Measurements from ENCODE around the gene C2CD4B. TPM values are rescaled to one million over a fixed set of nuclear protein-coding genes. Genes with fewer than 3 reads are reported as not detected.

Gene C2CD4B
- total RNA-seq, 4 donors from 2014 or later = 1.8 to 9.9 (median 3.5) TPM

- no peaks in the 10 kb centered on the region for H3K9me3 ChIP-seq
- no peak overlapping the region for H3K27ac ChIP-seq
- H3K36me3 ChIP-seq = no peaks in the 10 kb centered on the region
- H3K4me3 ChIP-seq = no peak overlapping the region
- TF ChIP-seq CTCF (IDR thresholded peaks at IDR 0.05) (no peak), POLR2A (IDR thresholded peaks at IDR 0.05) (no peak)
- no peaks in the 10 kb centered on the region for H3K27me3 ChIP-seq
- DNase-seq = no peak
- H3K4me1 ChIP-seq = peaks cover 0 to 29% (median under 1%) of the 10 kb centered on the region in 4 donors
These were observed 31.9 kb downstream of the C2CD4B start for GRCh38 chr15:62133141-62133540.

GRCh38 chr15:62128916-62129315 is 36.2 kb downstream of the C2CD4B start:
- no peak overlapping the region for H3K4me3 ChIP-seq
- no peak for DNase-seq
- TF ChIP-seq CTCF (IDR thresholded peaks at IDR 0.05) (no peak), POLR2A (IDR thresholded peaks at IDR 0.05) (no peak)

DNA sequence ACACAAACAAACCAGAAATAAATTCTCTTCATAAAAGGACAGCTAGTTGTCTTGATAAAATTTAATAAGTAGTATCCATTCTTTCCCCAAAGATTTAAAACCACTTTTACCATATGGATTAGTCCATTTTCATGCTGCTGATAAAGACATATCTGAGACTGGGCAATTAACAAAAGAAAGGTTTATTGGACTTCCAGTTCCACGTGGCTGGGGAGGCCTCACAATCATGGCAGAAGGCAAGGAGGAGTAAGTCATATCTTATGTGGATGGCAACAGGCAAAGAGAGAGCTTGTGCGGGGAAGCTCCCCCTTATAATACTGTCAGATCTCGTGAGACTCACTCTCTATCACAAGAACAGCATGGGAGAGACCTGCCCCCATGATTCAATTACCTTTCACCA is 38.7 kb downstream of the C2CD4B start:
- DNase-seq = no peak
- Histone ChIP-seq H3K36me3 (no peaks in the 10 kb centered on the region), H3K9me3 (no peaks in the 10 kb centered on the region), H3K27me3 (no peaks in the 10 kb centered on the region), H3K4me1 (no peaks in the 10 kb centered on the region), H3K4me3 (no peak overlapping the region), H3K27ac (no peak overlapping the region)
- TF ChIP-seq CTCF (IDR thresholded peaks at IDR 0.05) (no peak), POLR2A (IDR thresholded peaks at IDR 0.05) (no peak)

More at GRCh38 chr15:62128916-62129315, 36.2 kb downstream of the C2CD4B start:
- Histone ChIP-seq H3K4me1 (no peaks in the 10 kb centered on the region), H3K27me3 (no peaks in the 10 kb centered on the region), H3K36me3 (no peaks in the 10 kb centered on the region), H3K27ac (no peak overlapping the region), H3K9me3 (no peaks in the 10 kb centered on the region)

DNA sequence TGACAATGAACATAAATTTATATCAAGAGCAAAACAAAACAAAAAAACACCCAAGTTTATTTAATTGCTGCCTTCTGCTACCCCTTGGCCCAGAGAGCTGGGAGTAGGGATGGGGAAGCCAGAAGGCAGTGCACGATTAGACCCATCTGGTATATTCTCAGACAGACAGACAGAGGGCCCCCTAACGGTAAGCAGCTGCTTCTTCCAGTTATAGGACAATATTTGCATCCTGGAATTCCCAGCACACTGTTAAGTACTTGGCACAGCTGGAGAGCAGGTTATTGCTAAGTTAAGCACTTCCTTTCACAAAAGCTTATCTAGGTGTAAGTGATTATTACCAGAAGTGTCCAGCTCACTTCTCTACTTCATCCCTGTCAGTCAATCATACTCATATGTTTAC is 39.3 kb downstream of the C2CD4B start:
- H3K4me1 ChIP-seq = no peaks in the 10 kb centered on the region
- no peak overlapping the region for H3K27ac ChIP-seq
- H3K27me3 ChIP-seq = no peaks in the 10 kb centered on the region
- no peaks in the 10 kb centered on the region for H3K9me3 ChIP-seq
- TF ChIP-seq POLR2A (IDR thresholded peaks at IDR 0.05) (no peak), CTCF (IDR thresholded peaks at IDR 0.05) (peak in 5 of 6 experiments; percentile 17 to 73 (median 59))
- H3K4me3 ChIP-seq = no peak overlapping the region
- no peaks in the 10 kb centered on the region for H3K36me3 ChIP-seq
- peak in 1 of 3 donors; percentile 63 for DNase-seq

DNA sequence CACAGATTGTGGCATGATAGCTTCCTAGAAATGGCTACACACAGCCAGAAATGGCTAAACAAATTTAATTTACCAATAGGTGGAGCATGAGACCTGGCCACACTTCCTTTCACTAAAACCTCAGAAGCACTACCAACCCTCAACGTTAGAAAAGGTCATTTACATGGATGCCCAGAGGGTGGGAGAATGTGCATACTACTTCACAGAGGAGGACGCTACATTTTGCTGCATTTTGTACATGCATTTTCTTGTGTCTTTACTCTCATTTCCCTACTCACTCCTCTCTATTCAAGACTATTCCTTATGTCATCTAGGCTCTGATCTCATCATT is 40.1 kb downstream of the C2CD4B start:
- Histone ChIP-seq H3K27ac (peak overlapping the region in 2 of 4 donors; percentile 32 to 56), H3K4me3 (no peak overlapping the region), H3K9me3 (no peaks in the 10 kb centered on the region), H3K27me3 (no peaks in the 10 kb centered on the region), H3K4me1 (peaks cover 0 to 3% (median 0%) of the 10 kb centered on the region in 4 donors), H3K36me3 (no peaks in the 10 kb centered on the region)
- no peak for DNase-seq
- TF ChIP-seq POLR2A (IDR thresholded peaks at IDR 0.05) (no peak), CTCF (IDR thresholded peaks at IDR 0.05) (no peak)

All from Peyer's patch (tissue), 4 donors.